ENCODE data around the gene ALDH1B1. TPM values are rescaled to one million over a fixed set of nuclear protein-coding genes. Genes with fewer than 3 reads are reported as not detected.

The ALDH1B1 gene
- total RNA-seq, 1 donor from 2014 or later = 32.1 TPM

DNA sequence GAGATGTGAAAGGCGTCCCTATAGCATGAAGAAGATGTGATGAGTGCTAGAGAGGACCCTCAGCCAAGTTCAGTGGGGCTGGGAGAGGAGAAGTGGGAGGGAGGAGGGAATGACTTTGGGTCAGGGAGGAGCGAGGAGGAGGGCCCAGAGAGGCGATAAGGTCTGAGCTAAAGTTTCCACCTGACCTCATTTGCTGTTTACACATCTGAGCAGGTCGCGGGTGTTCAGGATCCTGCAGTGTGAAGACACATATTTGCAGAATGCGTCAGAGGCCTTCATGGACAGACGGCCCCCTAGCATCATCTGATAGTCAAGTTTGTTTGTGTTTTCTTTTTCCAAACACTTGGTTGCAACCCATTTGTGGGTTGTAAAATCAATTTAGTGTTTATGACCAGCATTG is 50.7 kb downstream of the ALDH1B1 start:
- no peaks in the 10 kb centered on the region for H3K9me3 Mint-ChIP-seq (ENCODE audit: low read depth)
- no peak overlapping the region for H3K4me3 Mint-ChIP-seq (ENCODE audit: low read depth)
- H3K4me1 Mint-ChIP-seq (ENCODE audit: low read depth) = peaks cover 11% of the 10 kb centered on the region
- peak overlapping the region; percentile 23 for H3K27ac Mint-ChIP-seq
- DNase-seq (ENCODE audit: low spot score, unreplicated experiment) = no peak
- peaks cover 6% of the 10 kb centered on the region for H3K27me3 Mint-ChIP-seq
- TF ChIP-seq, protein P1, sequence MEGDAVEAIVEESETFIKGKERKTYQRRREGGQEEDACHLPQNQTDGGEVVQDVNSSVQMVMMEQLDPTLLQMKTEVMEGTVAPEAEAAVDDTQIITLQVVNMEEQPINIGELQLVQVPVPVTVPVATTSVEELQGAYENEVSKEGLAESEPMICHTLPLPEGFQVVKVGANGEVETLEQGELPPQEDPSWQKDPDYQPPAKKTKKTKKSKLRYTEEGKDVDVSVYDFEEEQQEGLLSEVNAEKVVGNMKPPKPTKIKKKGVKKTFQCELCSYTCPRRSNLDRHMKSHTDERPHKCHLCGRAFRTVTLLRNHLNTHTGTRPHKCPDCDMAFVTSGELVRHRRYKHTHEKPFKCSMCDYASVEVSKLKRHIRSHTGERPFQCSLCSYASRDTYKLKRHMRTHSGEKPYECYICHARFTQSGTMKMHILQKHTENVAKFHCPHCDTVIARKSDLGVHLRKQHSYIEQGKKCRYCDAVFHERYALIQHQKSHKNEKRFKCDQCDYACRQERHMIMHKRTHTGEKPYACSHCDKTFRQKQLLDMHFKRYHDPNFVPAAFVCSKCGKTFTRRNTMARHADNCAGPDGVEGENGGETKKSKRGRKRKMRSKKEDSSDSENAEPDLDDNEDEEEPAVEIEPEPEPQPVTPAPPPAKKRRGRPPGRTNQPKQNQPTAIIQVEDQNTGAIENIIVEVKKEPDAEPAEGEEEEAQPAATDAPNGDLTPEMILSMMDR (IDR thresholded peaks at IDR 0.05; ENCODE audit: unreplicated experiment) = no peak
- H3K36me3 Mint-ChIP-seq (ENCODE audit: insufficient read depth) = no peaks in the 10 kb centered on the region

DNA sequence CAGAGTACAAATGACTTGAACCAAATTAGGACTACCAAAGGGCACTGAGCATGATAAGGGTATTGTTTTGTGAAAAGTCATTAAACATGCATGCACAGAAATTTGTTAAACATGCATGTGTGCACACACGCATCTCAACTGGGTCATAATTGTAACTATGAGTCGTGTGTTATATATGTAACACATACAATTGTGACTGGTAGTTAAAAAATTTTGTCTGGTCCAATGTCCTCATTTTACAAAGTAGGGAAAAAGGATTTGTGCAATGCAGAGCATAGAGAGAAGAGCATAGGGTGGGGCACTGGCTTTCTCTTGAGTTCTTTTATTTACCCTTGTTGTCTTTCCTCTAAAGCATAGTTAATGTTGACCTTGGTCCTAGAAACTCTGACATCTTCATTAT is 51.1 kb downstream of the ALDH1B1 start:
- Mint-ChIP-seq H3K9me3 (ENCODE audit: low read depth) (no peaks in the 10 kb centered on the region), H3K4me1 (ENCODE audit: low read depth) (peaks cover 11% of the 10 kb centered on the region), H3K36me3 (ENCODE audit: insufficient read depth) (no peaks in the 10 kb centered on the region), H3K27ac (no peak overlapping the region), H3K27me3 (peaks cover 6% of the 10 kb centered on the region), H3K4me3 (ENCODE audit: low read depth) (no peak overlapping the region)
- DNase-seq (ENCODE audit: low spot score, unreplicated experiment) = no peak
- TF ChIP-seq, protein P1 (IDR thresholded peaks at IDR 0.05; ENCODE audit: unreplicated experiment) = no peak

DNA sequence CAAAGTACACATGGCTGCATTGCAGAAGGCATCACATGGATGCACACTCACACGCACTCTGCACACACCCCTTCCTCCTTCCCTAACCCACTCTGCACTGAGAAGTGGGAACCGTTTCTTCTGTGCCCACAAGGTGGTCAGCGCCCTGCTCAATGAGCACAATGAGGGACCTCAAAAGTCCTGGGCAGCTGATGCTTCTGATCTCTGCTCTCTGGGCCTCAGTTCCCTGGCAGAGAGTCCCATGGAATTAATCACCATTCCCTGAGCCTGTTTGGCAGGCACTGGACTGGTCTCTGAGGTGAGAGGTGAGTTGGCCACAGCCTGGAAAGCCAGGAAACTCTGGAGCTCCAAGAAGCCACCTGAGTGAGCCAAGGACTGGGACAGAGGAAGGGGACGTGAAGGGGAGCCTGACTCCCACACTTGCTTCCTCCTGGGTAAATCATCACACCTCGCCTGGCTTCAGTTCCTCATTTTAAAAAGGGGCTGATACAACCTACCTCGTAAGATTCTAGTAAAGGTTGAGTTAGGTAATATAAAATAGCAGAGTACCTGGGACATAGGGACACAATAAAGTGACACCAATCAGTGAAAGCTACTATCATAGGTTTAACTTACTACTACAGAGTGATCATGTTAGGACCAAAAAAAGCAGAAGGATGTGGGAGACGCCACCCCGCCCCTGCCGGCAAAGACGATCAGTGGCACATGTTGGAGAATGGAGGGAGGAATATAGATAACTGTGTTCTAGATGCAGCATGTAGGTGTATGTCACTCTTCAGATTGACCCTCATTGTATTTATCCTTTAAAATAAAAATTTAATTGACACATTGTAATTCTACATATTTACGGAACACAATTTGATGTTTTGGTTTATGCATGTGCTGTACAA is 52.9 kb downstream of the ALDH1B1 start:
- no peak for DNase-seq (ENCODE audit: low spot score, unreplicated experiment)
- TF ChIP-seq, protein P1 (IDR thresholded peaks at IDR 0.05; ENCODE audit: unreplicated experiment) = no peak
- peaks cover 11% of the 10 kb centered on the region for H3K4me1 Mint-ChIP-seq (ENCODE audit: low read depth)
- H3K27me3 Mint-ChIP-seq = peaks cover 3% of the 10 kb centered on the region
- H3K27ac Mint-ChIP-seq = peak overlapping the region; percentile 19
- no peak overlapping the region for H3K4me3 Mint-ChIP-seq (ENCODE audit: low read depth)
- H3K9me3 Mint-ChIP-seq (ENCODE audit: low read depth) = peaks cover 3% of the 10 kb centered on the region
- no peaks in the 10 kb centered on the region for H3K36me3 Mint-ChIP-seq (ENCODE audit: insufficient read depth)

DNA sequence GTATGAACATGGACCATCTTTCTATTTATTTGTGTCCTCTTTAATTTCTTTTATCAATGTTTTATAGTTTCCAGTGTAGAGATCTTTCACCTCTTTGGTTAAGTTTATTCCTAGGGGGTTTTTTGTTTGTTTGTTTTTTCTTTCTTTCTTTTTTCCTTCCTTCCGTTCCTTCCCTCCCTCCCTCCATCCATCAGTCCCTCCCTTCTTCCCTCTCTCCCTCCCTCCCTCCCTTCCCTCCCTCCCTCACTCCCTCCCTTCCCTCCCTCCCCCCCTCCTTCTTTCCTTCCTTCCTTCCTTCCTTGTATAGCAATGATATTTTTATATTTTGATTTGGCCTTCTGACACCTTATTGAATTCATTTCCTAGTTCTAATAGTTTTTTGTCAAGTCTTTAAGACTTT is 55.2 kb downstream of the ALDH1B1 start:
- no peak overlapping the region for H3K27ac Mint-ChIP-seq
- no peak for DNase-seq (ENCODE audit: low spot score, unreplicated experiment)
- H3K9me3 Mint-ChIP-seq (ENCODE audit: low read depth) = peaks cover 16% of the 10 kb centered on the region
- no peaks in the 10 kb centered on the region for H3K36me3 Mint-ChIP-seq (ENCODE audit: insufficient read depth)
- H3K4me1 Mint-ChIP-seq (ENCODE audit: low read depth) = peaks cover 9% of the 10 kb centered on the region
- peaks cover 3% of the 10 kb centered on the region for H3K27me3 Mint-ChIP-seq
- no peak overlapping the region for H3K4me3 Mint-ChIP-seq (ENCODE audit: low read depth)
- TF ChIP-seq, protein P1 (IDR thresholded peaks at IDR 0.05; ENCODE audit: unreplicated experiment) = no peak

Other genes with a start within 250 kb of the ALDH1B1 start
- 4.7 and 5.1 TPM in 2 replicates for gene IGFBPL1, start 31.8 kb downstream of the ALDH1B1 start, total RNA-seq
- gene ANKRD18A, start 227.9 kb downstream of the ALDH1B1 start, total RNA-seq = 2.2 and 3.6 TPM in 2 replicates

All from progenitor cell of endocrine pancreas (in vitro differentiated cells).